ENCODE data around the gene GRIK4.
"Not testable (repeated sequence)": the region's sequence is repeated elsewhere in the genome, so short reads cannot be mapped to it uniquely, and the experiment has no call there.

Gene GRIK4, protein sequence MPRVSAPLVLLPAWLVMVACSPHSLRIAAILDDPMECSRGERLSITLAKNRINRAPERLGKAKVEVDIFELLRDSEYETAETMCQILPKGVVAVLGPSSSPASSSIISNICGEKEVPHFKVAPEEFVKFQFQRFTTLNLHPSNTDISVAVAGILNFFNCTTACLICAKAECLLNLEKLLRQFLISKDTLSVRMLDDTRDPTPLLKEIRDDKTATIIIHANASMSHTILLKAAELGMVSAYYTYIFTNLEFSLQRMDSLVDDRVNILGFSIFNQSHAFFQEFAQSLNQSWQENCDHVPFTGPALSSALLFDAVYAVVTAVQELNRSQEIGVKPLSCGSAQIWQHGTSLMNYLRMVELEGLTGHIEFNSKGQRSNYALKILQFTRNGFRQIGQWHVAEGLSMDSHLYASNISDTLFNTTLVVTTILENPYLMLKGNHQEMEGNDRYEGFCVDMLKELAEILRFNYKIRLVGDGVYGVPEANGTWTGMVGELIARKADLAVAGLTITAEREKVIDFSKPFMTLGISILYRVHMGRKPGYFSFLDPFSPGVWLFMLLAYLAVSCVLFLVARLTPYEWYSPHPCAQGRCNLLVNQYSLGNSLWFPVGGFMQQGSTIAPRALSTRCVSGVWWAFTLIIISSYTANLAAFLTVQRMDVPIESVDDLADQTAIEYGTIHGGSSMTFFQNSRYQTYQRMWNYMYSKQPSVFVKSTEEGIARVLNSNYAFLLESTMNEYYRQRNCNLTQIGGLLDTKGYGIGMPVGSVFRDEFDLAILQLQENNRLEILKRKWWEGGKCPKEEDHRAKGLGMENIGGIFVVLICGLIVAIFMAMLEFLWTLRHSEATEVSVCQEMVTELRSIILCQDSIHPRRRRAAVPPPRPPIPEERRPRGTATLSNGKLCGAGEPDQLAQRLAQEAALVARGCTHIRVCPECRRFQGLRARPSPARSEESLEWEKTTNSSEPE

DNA sequence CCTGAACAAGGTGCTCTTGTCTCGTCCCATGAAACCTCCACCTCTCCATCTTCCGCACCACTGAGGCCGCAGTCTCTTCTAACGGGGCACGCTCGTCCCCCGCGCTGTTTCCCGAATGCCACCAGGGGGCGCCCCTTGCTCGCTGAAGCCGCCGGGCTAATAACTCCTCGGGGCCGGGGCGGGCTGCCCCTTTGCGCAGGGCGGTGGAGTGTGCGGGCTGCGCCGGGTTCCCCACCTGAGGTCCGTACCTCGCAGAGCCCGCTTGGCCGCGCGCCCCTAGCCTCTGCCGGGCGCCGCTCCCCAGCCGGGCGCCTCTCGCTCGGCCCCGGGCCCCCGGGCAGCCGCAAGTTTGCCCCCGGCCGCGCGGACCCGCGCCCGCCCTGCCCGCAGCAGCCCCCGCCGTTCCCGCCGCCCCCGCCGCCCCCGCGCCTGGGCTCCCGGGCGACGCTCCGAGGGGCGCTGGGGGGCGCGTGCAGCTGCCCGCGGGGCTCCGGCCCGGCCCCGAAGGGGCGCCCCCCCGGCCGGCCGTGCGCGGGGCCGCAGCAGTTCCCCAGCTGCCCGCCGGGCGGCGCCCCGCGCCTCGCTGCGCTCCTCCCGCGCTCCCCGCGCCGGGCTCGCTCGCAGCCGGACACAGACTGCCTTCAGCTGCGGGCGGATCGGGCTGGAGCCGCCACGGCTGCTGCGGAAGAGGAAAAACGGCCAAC, at the start of gene GRIK4:
TSS of gene GRIK4 (plus strand) at position 633 of the 704 bp plus-strand sequence. CDS start 148,571 bp downstream, outside the sequence.
- peak; percentile 43 for DNase-seq (ENCODE audit: low read depth)

DNA sequence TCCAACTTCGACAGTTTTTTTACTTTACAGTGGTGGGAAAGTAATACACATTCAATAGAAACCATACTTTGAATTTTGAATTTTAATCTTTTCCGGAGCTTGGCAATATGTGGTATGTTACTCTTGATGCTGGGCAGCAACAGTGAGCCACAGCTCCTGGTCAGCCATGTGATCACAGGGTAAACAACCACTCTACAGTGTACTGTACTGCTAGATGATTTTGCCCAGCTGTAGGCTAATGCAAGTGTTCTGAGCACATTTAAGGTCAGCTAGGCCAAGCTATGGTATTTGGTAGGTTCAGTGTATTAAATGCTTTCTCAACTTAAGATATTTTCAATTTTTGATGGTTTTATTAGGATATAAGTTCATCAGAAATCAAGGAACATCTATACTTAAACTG, 48.7 kb upstream of the GRIK4 start:
- DNase-seq (ENCODE audit: low read depth) = no peak

DNA sequence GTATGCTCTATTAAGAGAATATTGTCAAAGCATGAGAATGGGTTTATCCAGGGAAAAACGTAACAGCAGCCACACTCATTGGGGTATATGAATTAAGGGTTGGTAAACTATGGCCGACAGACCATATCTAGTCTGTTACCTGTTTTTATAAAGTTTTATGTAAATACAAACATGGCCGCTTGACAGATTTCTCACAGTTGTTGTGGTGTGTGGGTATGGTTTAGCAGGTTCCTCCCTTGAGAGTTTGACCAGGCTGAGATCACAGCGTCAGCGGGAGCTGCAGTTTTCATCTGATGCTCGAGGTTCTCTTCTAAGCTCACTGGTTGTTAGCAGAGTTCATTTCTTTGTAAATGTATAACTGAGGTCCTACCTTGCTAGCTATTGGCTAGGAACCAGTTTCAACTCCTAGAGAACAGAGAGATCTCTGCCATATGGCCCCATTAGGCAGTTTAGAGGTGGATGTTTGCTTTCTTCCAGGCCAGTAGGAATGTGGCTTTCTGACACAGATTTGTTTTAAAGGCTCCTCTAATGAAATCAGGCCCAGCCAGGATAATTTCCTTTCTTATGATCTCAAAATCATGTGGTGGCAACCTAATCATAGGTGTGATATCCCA, 45.5 kb upstream of the GRIK4 start:
- DNase-seq (ENCODE audit: low read depth) = no peak

DNA sequence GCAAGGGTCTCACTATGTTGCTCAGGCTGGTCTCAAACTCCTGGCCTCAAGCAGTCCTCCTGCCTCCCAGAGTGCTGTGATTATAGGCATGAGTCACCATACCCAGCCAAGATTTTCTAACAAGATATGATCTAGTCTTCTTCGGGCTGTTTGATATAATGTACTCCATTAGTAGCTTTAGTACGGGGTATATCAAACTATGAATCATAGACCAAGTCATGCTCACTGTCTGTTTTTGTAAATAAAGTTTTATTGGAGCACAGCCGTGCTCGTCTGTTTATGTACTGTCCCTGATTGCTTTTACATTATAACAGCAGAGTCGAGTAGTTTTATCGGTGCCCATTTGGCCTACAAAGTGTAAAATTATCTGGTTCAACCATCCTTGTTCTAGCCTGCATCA, 43.9 kb upstream of the GRIK4 start:
- DNase-seq (ENCODE audit: low read depth) = no peak

DNA sequence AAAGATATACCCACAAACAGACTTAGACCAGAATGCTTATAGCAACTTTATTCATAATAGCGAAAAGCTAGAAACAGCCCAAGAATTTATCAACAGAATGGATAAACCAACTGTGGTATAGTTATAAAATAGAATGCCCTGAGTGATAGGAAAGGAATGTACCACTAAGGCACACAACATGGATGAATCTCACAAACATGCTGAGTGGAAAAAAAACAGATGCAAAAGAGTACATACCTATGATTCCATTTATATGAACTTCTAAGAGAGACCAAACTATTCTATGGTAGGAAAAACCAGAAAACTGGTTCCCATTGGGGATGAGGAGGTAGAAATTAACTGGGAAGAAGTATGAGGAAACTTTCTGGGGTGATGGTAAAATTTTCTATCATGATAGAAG, 40.4 kb upstream of the GRIK4 start:
- DNase-seq (ENCODE audit: low read depth) = no peak

DNA sequence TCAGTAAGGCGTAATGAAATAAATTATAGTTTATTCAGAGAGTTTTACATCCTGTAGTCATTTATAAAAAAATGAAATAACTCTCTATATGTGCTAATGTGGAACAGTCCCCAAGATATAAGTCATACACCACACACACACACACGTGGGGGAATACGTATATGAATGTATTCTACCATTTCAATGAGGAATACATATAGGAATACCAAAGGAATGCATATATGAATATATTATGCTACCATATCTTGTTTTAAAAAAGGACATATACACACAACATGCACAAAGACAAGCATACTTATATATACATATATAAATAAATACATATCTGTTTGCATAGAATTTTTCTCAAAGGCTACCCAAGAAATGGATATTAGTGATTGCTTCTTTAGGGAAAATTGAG, 39.6 kb upstream of the GRIK4 start:
- DNase-seq (ENCODE audit: low read depth) = no peak

DNA sequence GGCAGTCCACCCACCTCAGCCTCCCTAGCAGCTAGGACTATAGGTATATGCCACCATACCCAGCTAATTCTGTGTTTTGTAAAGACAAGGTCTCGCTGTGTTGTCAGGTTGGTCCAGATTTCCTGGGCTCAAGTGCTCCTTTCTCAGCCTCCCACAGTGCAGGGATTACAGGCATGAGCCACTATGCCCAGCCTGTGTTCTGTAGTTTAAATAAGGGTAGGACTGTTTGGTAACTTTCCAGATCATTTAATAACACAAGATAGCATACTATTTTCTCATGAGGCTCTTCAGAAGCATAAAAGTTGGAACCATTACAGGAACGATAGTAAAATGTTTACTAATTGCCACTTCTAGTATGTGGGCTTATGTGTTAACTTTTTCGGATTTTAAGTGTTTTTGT, 38.0 kb upstream of the GRIK4 start:
- DNase-seq (ENCODE audit: low read depth) = no peak

DNA sequence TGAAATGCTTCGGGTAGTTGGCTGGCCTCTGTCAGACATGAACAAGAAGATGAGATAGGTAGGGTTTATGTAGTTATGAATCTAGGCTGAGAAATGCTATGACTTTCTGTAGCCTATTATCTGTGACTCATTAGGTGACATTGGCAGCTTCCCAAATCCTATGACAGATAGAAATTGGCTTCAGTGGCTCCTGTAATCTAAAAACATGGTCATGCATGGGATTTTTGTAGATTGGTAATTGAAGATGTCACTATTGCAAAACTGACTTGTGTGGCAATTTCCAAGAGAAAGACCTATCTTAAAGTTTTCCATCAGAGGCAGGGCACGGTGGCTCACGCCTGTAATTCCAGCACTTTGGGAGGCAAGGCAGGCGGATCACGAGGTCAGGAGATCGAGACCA, 29.4 kb upstream of the GRIK4 start:
- DNase-seq (ENCODE audit: low read depth) = no peak

DNA sequence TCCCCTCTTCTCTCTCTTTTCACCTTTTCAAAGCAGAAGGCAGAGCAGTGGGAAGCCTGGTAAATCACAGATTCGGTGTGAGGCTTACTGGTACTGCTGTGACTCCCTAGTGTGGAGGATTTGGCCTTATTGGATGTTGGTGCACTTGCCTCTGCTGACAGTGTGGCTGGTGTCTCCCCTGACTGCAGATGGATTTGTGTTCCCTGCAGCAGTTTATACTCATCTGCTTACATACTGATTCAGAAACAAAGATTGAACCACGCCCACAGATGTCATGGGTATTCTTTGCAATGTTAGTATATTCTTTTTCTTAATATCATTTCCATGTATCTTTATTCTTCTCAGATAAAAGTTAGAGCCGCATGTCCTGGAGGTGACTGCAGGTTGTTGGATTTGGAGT, 26.8 kb upstream of the GRIK4 start:
- no peak for DNase-seq (ENCODE audit: low read depth)

DNA sequence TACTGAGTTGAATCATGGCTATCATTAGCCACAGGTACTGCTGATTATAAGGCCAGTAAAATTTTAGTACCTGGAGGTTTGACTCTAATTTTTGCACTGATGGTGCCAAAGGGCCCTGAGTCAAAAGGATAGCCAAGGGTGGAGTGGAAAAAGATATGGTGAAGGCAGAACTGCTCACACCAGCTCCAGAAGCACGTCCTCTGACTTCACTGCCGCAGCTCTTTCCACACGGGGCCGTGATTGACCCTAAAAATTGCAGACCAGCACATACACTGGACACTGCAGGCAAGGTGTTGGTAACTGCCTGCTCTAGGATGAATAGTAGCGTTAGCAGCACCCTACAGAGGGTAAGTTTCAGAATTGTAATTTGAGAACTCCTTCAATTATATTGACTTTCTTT, 25.4 kb upstream of the GRIK4 start:
- DNase-seq (ENCODE audit: low read depth) = no peak

DNA sequence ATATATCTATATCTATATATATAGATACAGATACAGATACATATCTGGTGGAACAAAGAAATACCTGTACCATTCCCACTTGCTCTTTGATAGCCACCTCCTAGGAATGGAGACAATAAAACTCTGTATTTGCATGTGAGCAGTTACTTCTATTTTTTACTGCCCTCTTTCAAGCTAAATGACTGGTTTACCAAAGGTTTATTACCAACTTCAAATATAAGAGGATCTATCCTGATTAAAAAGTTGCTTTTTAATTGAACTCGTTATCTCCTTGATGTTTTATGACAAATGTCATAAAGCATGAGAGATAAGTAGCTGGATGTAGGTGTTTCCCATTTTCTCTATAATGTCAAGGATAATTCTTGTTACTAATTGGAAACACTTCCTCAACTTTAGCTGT, 21.7 kb upstream of the GRIK4 start:
- DNase-seq (ENCODE audit: low read depth) = no peak

DNA sequence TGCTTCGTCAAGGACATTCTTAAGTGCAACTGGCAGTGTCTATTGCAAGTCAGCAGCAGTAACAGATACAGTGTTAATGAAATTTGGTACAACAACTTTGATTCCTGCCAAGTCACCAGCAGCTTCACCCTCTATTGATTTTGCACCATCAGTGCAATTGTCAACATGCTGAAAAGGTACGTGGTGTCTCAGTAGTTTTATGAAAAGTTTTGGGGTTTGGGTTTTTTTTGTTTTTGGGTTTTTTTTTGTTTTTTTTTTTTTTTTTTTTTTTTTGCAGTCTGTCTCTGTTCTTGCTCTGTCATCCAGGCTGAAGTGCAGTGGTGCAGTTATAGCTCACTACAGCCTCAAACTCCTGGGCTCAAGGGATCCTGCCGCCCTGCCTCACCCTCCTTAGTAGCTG, 19.1 kb upstream of the GRIK4 start:
- no peak for DNase-seq (ENCODE audit: low read depth)

DNA sequence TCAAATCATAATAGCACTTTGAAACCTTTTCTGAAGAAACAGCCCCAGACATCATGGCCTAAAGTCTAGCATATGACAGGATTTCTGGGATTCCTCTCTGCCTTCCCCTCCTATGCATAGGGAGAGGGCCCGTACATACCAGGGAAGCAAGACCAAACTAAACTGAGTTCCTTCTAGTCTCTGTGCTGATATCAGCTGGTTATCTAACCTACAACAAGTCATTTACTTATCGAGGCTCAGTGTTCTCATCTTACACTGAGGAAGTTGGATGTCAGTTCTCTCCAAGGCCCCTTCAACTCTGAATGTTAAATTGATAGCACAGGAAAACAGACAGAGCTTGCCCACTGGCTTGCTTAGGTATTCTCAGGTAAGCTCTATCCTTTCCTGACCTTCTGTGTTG, 17.0 kb upstream of the GRIK4 start:
- no peak for DNase-seq (ENCODE audit: low read depth)

DNA sequence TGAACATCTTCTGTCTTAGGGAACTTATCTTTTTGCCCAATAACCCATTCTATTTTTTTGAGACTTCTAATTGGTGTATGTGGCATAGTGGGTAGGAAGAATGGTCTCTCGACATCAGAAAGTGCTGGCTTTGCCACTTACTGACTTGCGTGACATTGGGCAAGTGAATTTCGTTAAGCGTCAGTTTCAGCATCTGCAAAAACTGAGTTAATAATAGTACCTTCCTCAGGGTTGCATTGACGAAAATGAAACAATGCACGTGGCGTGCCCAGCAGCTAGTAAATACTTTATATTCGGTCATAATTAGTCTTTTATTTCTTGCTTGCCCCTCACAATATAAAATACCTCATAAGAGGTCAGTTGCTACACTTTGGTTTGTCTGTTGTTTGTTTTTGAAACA, 12.5 kb upstream of the GRIK4 start:
- no peak for DNase-seq (ENCODE audit: low read depth)

DNA sequence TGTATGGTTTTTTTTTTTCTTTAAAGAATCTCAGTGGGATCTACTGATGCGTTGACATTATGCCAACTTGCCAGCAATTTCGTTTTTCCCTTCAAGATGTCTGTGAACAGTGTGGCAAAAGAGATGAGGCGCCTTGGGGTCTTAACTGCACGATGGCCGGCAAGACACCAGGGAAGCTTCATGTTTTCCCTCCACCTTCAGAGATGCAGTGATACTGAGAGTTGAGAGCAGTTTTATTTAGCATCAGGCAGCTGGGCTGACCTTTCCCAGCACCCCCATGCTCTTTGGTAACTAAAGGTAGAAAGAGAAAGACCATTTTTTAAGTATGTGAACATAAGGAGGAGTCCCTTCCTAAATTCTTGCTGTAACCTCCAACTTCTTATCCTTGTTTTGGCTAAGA, 11.7 kb upstream of the GRIK4 start:
- no peak for DNase-seq (ENCODE audit: low read depth)

DNA sequence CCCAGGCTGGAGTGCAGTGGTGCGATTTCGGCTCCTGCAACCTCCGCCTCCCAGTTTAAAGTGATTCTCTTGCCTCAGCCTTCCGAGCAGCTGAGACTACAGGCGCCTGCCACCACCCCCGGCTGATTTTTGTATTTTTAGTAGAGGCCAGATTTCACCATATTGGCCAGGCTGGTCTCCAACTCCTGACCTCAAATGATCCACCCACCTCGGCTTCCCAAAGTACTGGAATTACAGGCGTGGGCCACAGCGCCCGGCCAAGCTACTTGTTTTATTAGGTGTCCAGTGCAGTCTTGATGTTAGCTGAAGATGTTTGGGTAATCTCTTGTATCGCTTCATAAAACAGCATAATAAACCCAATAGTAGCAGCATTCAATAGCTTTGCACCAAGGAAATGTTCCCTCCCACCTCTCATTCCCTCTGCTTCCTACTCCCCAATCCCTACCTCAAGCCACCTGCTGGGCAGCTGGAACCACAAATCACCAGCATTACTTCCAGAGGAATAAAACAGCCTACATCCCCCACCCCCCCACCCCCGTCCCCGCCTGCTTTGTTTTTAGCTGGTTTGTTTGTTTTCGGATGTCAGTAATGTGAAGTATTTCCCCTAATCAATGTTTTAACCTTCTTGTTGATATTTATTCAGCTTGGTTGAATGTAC, 11.0 kb upstream of the GRIK4 start:
- no peak for DNase-seq (ENCODE audit: low read depth)

DNA sequence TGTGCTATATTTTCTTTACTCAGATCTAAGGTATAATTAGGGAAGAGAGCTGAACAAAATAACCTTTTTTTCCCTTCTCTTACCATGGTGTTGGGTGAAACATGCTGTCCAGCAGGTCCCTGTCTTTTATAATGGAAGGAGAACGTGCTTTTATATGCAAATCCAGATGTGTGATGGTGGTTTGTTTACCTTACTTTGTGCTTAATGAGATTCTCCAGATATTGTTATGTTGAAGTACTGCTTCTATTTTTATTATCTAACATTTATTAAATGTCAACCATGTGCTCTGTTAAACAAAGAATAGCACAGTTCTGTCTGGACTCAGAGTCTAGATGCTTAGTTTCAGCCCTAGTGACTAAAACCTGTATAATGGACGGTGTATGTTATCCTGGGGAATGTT, 10.1 kb upstream of the GRIK4 start:
- DNase-seq (ENCODE audit: low read depth) = no peak

DNA sequence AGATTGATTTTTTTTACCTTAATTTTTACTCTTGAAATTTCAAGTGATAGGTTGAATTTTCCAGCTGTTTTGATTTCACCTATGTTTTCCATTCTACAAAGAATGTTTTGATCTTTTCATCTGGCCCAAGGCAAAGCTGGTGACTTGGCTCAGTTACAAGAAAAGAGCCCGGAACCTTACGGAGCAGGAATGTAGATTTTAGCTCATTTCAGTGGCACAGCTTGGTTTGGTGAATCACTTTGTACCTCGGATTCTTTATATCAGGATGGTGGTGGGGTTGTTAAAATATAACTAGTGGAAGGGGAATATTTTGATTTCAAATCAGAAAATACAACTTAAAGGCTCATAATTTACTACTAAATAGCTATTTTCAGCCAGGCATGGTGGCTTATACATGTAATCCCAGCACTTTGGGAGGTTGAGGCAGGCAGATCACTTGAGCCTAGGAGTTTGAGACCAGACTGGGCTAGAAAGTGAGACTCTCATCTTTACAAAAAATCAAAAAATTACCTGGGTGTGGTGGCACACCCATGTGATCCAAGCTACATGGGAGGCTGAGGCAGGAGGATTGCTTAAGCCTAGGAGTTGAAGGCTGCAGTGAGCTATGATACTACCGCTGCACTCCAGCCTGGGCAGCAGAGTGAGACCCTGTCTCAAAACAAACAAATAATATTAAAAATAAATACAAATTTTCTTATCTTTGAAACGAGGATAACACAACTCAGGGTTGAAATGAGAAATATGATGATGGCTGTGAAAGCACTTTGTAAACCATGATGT, 9.4 kb upstream of the GRIK4 start:
- no peak for DNase-seq (ENCODE audit: low read depth)

DNA sequence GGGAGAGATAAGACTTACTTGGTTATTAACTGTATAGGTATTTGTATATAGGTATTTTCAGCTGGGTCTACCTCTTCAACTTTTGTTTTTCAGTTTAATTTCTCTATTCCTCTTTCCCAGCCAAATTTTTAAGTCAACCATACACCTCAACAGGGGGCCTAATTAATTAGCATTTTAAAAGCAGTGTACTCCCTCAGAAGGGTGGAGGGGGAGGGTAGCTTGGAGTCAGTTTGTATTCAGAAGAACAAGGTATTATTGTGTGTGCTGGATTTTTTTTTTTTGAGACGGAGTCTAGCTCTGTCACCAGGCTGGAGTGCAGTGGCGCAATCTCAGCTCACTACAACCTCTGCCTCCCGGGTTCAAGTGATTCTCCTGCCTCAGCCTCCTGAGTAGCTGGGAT, 8.0 kb upstream of the GRIK4 start:
- not testable (repeated sequence) for DNase-seq (ENCODE audit: low read depth)

DNA sequence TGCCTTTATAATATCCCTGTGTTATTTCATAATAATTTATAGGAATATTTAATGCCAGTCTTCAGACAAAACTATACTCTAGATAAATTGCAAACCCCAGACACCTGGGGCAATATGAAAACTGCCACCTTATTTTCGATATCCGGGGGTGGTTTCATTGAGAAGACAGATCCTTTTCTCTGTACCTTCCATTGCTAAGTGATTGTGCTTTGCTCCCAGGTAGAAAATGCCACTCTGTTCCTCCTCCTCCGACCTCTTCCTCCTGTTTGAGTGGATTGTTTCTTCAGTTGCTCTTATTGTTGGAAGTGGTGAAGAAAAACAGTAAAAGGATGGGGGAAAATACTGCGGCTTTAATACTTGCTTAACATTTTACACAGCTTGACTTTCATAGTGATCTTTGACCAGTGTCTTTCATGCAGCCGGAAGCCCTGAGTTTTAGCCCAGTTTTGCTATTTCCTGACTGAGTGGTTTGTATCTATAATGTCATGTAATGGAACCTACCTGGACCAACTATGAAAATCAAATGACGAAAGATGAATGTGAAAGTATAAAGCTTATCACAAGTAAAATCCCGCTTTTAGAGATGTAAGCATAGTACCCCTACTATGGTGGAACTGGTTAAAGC, 5.6 kb upstream of the GRIK4 start:
- DNase-seq (ENCODE audit: low read depth) = no peak

All from stimulated activated CD4-positive, alpha-beta T cell treated with anti-CD3 and anti-CD28 coated beads, Interleukin-2, amount 100 ng/mL, for 4 hours (primary cell).